Neural cell (in vitro differentiated cells): ENCODE measurements around the gene PAX2. TPM values are rescaled to one million over a fixed set of nuclear protein-coding genes. Genes with fewer than 3 reads are reported as not detected.

Experiments used
- H2AFZ ChIP-seq: fragments of 200-600, 300-800 bp; sonication (generic), shearing (Covaris generic); 2 replicates; pipeline ENCODE4 v1.6.0; 2014; ENCODE audit warnings: low read depth, mild to moderate bottlenecking, antibody characterized with exemption, low read length, moderate library complexity
- H3F3A ChIP-seq: fragments of 200-600 bp; shearing (Covaris generic); 2 replicates; pipeline ENCODE4 v1.6.1; 2016; ENCODE audit warnings: mild to moderate bottlenecking, moderate library complexity, mixed read lengths, antibody characterized with exemption, low read length; ENCODE audit not compliant: insufficient read depth, poor library complexity, severe bottlenecking
- H3K27ac ChIP-seq: fragments of 200-600, 300-800 bp; sonication (generic), shearing (Covaris generic); 2 replicates; pipeline ENCODE4 v1.5.1; 2014; ENCODE audit warnings: mild to moderate bottlenecking, low read length, moderate library complexity
- H3K27me3 ChIP-seq: fragments of 300-800, 200-600 bp; sonication (generic), shearing (Covaris generic); 2 replicates; pipeline ENCODE4 v1.6.0; 2014; ENCODE audit warnings: mild to moderate bottlenecking, low read depth, low read length, moderate library complexity; ENCODE audit not compliant: insufficient read depth
- H3K36me3 ChIP-seq: fragments of 300-800, 200-600 bp; sonication (generic), shearing (Covaris generic); 2 replicates; pipeline ENCODE4 v1.5.1; 2014; ENCODE audit warnings: mild to moderate bottlenecking, antibody characterized with exemption, low read length, moderate library complexity; ENCODE audit not compliant: insufficient read depth
- H3K4me2 ChIP-seq: fragments of 300-800, 200-600 bp; sonication (generic), shearing (Covaris generic); 2 replicates; pipeline ENCODE4 v1.6.0; 2014; ENCODE audit warnings: mild to moderate bottlenecking, low read length
- H3K4me3 ChIP-seq: fragments of 300-800, 200-600 bp; sonication (generic), shearing (Covaris generic); 2 replicates; pipeline ENCODE4 v1.5.1; 2014; ENCODE audit warnings: mild to moderate bottlenecking, low read length, moderate library complexity
- H3K79me2 ChIP-seq: fragments of 200-600 bp; shearing (Covaris generic); replicated peaks from 2 replicates; pipeline ENCODE4 v1.6.0; 2014; ENCODE audit warnings: mild to moderate bottlenecking, low read length, moderate library complexity; ENCODE audit not compliant: insufficient read depth
- H3K9ac ChIP-seq: fragments of 300-800, 200-600 bp; sonication (generic), shearing (Covaris generic); 2 replicates; pipeline ENCODE4 v1.6.1; 2016; ENCODE audit warnings: mild to moderate bottlenecking, low read length, mixed read lengths
- H3K9me2 ChIP-seq: fragments of 200-600 bp; shearing (Covaris generic); 2 replicates; pipeline ENCODE4 v1.6.1; 2016; ENCODE audit warnings: mild to moderate bottlenecking, low read length, mixed read lengths; ENCODE audit not compliant: insufficient read depth
- H3K9me3 ChIP-seq: fragments of 200-600, 300-800 bp; sonication (generic), shearing (Covaris generic); 2 replicates; pipeline ENCODE4 v1.6.1; 2016; ENCODE audit warnings: mild to moderate bottlenecking, mixed run types, low read length, moderate library complexity, mixed read lengths
- H4K20me1 ChIP-seq: fragments of 200-600 bp; shearing (Covaris generic); 2 replicates; pipeline ENCODE4 v1.6.1; 2016; ENCODE audit warnings: mild to moderate bottlenecking, mixed run types; ENCODE audit not compliant: insufficient read depth
- CTCF ChIP-seq: fragments of 450-650 bp; IDR thresholded peaks from 2 replicates; pipeline ENCODE4 v1.5.1; 2014; ENCODE audit warnings: antibody characterized with exemption, mild to moderate bottlenecking, moderate library complexity; ENCODE audit not compliant: poor library complexity, severe bottlenecking
- EZH2 ChIP-seq: fragments of 200-600, 300-800 bp; shearing (Covaris generic), sonication (generic); IDR thresholded peaks from 2 replicates; pipeline ENCODE4 v1.6.1; 2014; ENCODE audit warnings: antibody characterized with exemption, low read length, borderline replicate concordance, mild to moderate bottlenecking; ENCODE audit not compliant: insufficient read depth, poor library complexity, severe bottlenecking
- POLR2AphosphoS5 ChIP-seq: IDR thresholded peaks from 2 replicates; pipeline ENCODE4 v1.6.1; 2012
- RAD21 ChIP-seq: fragments of 450-650 bp; conservative IDR thresholded peaks from 2 replicates; pipeline ENCODE4 v1.6.1; 2014; ENCODE audit warnings: antibody characterized with exemption, mild to moderate bottlenecking, moderate library complexity
- REST ChIP-seq: IDR thresholded peaks from 2 replicates; pipeline ENCODE4 v1.6.1; 2012; ENCODE audit warnings: borderline replicate concordance
- TAF1 ChIP-seq: IDR thresholded peaks from 2 replicates; pipeline ENCODE4 v1.6.1; 2012; ENCODE audit warnings: low read depth
- polyA plus RNA-seq: library from polyadenylated mRNA; depleted of rRNA; stranded (reverse); fragments of >200 nt; gene quantifications from 2 replicates; pipeline ENCODE4 v1.2.3, GENCODE V29; 2014

The PAX2 gene
- polyA plus RNA-seq, 1 donor from 2014 or later, result not detected

GRCh38 chr10:100866575-100867098 lies 121.3 kb downstream of the PAX2 start:
- H3K36me3 ChIP-seq, result no peaks in the 10 kb centered on the region
- no peak overlapping the region for H3K9ac ChIP-seq
- no peaks in the 10 kb centered on the region for H3K9me3 ChIP-seq
- H2AFZ ChIP-seq, result no peak overlapping the region
- TF ChIP-seq POLR2AphosphoS5 (no peak), EZH2 (no peak), CTCF (no peak), TAF1 (no peak), RAD21 (no peak)
- H3K79me2 ChIP-seq, result no peaks in the 10 kb centered on the region
- no peaks in the 10 kb centered on the region for H3K9me2 ChIP-seq
- no peak overlapping the region for H3K27ac ChIP-seq
- no peaks in the 10 kb centered on the region for H4K20me1 ChIP-seq
- no peaks in the 10 kb centered on the region for H3F3A ChIP-seq
- H3K27me3 ChIP-seq, result peaks cover 57% of the 10 kb centered on the region
- peak overlapping the region; percentile 33 for H3K4me3 ChIP-seq
- H3K4me2 ChIP-seq, result no peak overlapping the region

GRCh38 chr10:100867261-100867963 lies 122.0 kb downstream of the PAX2 start:
- H3K27ac ChIP-seq, result no peak overlapping the region
- TF ChIP-seq EZH2, result no peak
- TF ChIP-seq RAD21, result no peak
- no peak for TF ChIP-seq REST
- no peak for TF ChIP-seq TAF1
- TF ChIP-seq CTCF, result no peak
- H3K9me3 ChIP-seq, result no peaks in the 10 kb centered on the region
- H3F3A ChIP-seq, result no peaks in the 10 kb centered on the region
- H3K79me2 ChIP-seq, result no peaks in the 10 kb centered on the region
- H2AFZ ChIP-seq, result no peak overlapping the region
- no peaks in the 10 kb centered on the region for H3K9me2 ChIP-seq
- no peak overlapping the region for H3K4me2 ChIP-seq
- no peaks in the 10 kb centered on the region for H4K20me1 ChIP-seq
- H3K9ac ChIP-seq, result no peak overlapping the region
- peaks cover 50% of the 10 kb centered on the region for H3K27me3 ChIP-seq
- no peaks in the 10 kb centered on the region for H3K36me3 ChIP-seq
- no peak overlapping the region for H3K4me3 ChIP-seq
